Activated CD8-positive, alpha-beta memory T cell treated with anti-CD3 and anti-CD28 coated beads for 48 hours (primary cell): ENCODE results near the gene QKI.
"Not testable (repeated sequence)": the region's sequence is repeated elsewhere in the genome, so short reads cannot be mapped to it uniquely, and the experiment has no call there.

Experiments
- DNase-seq, 3 experiments: peaks; one replicate each; pipeline ENCODE4 v3.0.0-alpha.2; 2020; ENCODE audit warnings: low read depth in 2 of 3, low spot score in 2 of 3

QKI gene

DNA sequence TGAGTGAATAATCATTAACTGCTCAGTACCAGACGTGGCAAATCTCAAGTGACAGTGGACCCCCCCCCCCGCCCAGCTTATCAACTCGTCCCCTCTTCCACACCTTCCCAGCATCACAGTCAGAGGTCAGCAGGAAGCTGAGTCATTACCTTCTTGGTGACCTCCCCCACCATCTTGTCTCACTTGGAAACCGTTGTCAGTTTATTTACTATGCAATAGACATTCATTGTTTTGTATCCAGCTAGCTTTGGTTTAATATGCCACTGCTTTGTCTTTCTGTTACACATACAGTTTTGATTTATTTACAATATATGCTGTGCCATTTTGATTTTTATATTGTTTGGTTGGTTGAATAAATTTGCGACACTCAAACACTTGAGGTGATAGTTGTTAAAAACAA, 158.1 kb downstream of the QKI start:
- DNase-seq = no peak

DNA sequence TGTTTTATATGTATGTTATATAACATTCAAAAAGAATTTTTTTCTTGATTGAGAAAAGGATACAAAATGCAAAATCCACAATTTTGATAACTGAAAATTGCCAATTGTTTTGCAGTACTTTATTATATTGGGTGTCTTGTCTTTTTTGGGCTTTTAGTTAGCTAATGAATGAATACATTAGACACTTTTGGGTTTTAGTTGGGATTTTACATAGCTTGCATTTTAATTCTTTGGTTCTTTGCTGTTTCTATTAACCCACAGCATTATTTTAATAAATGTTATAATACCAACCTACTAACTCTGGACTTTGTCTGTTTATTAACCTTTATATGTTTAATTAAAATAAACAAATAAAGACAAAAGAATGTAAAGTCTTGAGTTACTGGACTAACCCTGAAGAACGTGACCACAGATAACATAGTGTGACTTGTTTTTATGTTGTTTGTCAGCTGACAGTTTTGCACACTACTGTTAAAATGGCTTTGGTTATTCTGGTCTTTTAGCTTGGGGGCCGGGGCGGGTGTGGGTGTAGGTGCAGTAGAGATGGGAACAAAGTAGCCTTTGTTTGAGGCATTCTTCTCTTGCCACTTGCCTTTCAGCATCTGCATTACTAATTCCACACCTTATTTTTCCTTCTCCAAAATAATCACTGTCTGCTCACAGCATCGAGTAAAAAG, 159.1 kb downstream of the QKI start:
- DNase-seq = no peak

DNA sequence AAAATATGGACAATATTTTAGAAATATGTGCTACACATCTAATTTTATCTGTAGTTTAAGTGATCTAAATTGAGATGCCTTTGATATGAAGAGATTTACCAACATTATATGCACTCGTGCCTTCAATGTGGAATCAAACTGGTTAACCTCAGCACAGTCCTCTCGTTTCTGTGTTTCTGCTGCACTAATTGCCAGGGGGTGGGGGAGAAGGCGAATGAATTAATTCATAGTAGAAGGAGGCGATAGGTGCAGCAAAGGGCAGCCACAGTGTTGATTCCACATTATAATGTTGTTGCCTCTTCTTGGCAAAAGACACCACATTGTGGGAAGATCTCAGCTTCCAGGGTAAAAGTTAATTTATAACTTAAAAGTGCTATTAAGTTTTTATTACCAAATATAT, 161.6 kb downstream of the QKI start:
- no peak for DNase-seq

DNA sequence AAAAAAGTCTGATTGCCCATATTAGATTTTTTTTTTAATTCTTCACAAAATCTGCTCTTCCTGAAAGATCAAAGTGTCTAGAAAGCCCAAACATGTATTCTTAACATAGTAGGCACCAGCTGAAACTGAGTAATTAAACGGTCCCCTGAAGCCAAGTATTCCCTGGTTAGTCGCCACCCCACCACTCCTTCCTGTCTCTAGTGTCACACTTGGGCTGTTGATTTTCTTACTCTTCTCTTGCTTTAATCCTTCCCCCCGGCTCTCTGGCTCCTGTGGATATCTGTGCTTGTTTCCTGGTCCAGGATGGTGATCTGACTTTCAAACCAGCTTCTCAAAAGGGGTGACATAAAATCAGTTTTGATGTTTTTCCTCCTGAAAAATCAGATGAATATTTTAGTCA, 162.9 kb downstream of the QKI start:
- DNase-seq = no peak

DNA sequence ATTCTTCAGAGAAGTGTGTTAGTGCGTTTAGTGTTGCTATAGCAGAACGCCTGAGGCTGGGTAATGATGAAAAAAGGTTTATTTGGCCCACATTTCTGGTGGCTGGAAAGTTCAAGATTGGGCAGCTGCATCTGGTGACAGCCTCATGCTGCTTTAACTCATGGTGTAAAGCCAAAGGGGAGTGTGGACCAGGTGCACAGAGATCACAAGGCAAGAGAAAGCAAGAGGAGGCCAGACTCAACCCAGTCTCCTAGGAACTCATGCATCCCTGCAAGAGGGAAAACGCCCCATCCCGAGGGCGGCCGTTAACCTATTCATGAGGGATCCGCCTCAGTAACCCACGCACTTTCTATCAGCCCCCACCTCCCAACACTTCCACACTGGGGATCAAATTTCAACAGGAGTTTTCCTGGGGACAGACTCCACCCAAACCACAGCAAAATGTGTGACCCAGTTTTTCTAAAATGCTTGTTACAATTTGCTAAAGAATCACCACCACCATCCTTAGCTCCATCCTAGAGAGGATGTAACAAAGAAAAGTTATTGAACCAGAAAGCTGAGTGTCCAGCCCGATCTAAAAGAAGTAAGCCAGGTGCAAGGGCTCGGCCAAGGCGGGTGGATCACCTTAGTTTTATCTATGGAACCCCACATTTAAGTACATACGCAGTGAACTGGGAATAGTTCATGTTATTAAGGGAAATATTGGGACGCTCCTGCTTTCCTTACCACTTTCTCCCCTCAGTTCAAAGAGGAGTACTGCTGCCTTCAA, 164.8 kb downstream of the QKI start:
- DNase-seq = no peak

DNA sequence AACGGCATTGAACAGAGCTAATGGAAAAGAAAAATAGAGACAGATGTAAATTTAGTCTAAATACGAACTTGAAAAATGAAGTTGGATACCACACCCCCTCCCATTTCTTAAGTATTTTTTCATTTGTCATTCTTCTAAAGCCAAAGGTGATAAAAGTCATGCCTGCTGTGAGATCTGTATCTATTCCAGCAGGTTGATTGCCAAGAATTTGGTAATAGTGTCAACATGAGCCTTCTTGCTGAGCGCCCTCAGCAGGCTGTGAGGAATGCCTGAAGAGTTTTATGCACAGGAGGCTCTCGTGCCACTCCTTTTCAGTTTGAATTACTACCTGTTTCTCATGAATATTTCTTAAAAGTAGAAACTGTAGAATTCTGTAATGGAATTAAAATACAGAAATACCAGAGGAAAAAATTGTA, 165.4 kb downstream of the QKI start:
- DNase-seq = no peak

DNA sequence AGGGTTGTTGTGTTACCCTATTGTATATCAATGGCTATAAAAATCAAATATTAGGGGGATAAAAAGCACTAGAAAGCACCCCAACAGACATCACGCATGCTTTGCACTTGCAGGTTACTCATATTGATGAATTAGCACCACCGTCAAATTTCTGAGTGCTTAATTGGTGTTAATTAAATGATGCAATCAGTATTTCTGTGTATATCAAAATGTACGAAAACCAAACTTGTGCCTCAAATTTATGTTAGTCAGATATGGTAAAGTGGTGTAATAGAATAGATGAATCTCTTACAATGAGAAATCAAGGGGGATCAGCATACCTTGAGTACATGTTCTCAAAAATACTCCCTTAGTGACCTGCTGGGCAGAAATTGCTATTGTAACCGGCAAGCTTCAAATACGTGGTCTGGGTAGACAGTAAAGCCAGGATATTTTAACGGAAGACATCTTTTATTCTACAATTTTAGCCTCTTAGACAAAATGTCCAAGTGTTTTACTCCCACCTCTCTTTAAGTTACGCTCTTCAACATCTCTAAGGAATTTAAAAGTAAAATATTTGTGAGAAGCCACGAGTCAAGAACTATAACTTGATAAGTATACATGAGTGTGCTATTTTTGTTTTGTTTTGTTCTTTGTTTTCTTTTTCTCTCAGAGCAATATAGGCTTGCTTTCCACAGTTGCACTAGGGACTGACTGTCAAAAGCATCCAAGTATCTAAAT, 166.0 kb downstream of the QKI start:
- DNase-seq = no peak

DNA sequence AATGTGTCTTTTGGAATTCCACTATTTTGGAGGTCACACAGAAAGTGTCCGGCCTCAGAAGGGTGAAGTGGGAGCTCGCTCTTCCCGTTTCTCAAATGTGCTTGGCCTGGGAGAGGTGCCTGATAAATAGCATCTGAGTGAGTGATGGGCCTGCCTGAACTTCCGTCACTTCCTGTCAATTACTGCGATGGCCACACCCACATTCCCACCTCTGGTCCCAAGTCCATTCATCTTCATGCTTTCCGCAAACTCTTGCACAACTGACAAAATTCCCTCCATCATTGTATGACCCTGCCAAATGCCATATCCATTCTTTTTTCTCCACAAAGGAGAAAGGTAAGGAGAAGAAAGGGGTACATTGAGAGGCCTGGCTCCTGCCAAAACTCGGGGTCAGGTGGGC, 169.0 kb downstream of the QKI start:
- DNase-seq = no peak

DNA sequence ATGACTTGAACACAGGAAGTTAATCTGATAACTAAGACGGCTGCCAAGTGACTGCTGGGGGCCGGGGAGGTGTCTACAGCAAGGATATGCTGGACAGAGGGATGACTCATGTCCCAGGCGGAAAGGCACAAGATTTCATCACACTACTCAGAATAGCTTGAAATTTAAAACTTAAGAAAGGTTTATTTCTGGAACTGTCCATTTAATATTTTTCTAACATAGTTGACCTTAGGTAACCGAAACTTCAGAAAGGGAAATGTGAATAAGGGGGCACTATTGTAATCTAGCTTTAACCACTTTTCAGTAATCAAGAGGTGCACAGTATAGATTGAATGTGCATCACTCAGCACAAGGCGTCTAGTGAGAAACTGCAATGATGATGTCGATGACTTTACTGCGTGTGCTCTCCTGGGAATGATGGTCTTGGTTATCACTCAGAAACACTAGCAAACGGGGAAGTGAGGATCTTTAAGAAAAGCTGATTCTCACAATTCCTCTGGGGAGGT, 171.5 kb downstream of the QKI start:
- no peak for DNase-seq

DNA sequence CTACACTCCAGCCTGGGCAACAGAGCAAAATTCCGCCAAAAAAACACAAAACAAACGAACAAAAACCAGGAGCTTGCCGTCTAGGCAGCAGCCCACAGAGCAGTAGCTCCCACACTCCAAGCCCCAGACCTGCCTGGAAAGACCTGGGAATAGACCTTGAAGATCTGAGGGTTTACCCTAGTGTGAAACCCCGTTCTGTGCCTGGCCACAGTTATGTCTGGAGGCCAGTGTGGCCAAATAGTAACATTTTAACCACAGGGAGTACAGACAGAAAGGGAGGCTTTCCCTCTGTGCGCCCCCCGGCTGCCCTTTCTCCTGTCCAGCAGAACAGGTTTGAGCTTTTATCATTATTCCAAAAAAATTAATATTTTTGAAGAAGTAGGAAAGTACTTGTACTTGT, 172.4 kb downstream of the QKI start:
- no peak for DNase-seq

DNA sequence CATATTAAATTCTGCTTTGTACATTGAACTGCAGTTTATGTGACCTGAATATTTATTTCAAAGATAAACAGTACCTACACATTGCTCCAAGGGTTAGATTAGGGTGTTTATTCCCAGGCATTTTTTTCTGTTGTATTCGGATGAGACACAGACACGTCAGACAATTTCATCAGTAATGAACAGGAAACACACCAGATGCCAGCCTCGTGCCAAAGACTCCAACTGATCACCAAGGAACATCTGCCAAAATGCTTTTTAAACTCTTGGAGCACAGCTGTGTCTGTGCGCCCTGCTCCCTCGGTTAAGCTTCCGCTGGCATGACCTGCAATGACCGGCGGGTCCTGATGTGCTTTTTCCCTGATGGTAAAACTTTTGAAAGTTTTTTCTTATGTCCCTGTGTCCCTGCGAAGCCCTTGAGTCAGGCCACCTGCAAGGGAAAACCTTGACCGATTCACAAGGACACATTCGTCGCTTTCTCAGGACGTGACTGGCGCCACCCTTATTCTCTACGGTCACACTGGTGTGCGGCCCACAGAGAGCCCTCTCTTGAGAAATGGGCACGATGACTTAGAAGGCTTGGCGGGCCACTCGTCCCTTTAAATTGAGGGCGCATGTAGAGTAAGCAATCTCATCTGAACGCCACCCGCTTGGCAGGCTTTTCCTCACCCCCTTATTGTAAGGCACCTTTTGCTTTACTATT, 173.9 kb downstream of the QKI start:
- DNase-seq = no peak

DNA sequence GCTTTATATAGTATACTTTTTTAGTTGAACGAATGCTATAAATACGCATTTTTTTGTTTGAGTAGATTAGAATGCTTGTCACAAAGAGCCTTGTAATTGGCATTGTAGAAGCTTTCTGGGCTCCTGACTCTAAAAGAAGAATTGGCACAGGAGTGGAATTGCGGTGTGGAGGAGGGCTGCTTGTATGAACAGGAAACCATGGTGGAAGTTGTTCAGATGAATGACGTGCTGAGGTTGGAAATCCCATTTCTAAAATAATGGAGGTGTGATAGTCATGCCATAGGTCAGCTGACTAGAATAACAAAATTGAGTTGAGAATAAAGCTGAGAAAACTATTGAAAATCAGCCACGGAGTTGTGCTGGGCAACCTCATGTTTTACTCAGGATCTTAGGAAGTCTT, 174.9 kb downstream of the QKI start:
- DNase-seq = no peak

DNA sequence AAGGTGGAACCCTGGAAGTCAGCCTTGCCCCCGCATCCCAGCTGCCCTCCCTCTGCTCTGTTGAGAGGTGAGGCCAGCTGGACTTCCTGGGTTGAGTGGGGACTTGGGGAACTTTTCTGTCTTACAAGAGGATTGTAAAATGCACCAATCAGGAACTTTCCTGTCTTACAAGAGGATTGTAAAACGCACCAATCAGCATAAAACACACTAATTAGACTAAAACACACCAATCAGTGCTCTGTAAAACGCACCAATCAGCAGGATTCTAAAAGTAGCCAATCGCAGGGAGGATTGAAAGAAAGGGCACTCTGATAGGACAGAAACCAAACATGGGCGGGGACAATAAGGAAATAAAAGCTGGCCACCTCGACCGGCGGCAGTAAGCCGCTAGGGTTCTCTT, 175.6 kb downstream of the QKI start:
- not testable (repeated sequence) for DNase-seq

DNA sequence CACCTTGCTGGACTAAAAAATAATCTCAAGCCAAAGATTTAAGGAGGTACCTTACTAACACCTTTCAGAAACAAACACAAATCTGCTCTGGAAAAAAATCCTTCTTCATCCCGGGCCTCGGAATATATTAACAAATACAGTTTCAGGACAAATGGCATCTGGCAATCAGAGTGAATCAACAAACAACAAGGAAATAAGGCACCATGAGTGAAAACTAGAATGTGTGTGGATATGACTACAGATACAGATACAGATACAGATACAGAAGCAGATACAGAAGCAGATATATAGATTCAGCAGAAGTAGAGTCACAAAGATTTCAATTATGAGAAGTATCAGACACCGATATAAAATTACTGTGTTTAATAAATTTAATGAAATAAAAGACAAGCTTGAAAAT, 178.4 kb downstream of the QKI start:
- no peak for DNase-seq

DNA sequence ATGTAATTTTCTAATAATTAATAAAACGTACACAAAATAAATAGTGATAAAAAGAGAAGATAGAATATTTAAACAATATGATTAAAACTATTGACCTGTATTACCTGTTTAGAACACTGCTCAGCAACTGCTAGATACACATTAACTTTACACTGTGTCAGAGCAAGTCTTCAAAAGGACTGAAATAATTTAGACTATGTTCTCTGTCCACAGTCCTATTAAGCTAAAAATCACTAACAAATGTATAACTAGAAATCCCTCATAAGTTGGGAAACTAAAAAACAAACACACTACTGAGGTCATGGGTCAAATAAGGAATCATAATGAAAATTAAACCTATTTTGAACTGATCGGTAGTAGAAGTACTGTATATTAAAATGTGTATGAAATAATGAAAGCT, 181.7 kb downstream of the QKI start:
- DNase-seq = no peak

DNA sequence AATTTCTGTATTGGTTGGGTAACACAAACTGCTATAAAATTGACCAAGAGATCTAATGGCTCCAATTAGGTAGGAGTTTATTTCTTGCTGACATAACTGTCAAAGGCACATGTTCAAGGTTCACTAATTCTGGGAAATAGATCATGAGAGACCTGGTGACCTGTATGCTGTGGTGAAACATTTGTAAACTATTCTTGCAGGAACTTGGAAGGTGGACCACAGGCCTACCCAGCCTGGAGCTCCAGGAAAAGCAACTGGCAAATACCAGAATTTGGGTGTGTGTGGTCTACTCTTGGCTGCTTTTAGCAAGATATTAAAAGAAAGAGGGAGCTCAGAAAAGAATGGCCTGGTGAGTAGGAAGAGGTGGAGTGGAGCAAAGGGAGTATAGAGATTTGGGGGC, 184.6 kb downstream of the QKI start:
- DNase-seq = no peak

DNA sequence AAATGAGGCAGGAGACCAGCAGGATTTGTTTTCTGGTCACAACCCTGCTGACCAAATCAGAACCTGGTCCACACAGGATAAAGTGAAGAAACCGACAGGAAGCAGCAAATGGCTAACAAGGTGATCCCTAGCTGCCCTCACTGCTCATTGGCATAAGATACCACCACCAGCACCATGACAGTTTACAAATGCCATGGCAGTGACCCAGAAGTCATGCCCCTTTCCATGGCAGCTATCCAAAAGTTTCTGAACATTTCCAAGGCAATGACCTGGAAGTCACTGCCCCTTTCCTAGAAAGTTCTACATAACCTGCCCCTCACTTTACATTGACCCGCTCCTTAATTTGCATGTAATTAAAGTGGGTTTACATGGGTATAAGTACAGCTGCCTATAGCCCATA, 185.2 kb downstream of the QKI start:
- DNase-seq = no peak

DNA sequence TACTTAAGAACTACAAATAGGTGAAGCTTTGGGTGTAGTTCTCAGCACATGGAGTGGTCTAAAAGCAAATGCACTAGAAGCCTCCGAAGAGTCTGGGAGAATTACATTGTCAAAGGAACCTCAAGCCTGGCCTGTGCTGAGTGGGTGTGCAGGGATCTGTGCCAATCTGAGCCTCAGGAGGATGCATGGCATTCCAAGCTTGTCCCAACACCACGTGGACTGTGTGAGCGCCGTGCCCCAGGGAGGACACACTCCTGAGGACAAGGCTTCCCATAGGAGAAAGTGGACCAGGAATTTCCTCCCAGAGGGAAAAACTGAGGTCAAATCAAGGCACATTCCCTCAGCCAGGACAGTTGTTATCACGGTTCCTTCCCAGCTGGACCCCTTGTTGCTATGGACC, 185.8 kb downstream of the QKI start:
- DNase-seq = no peak

DNA sequence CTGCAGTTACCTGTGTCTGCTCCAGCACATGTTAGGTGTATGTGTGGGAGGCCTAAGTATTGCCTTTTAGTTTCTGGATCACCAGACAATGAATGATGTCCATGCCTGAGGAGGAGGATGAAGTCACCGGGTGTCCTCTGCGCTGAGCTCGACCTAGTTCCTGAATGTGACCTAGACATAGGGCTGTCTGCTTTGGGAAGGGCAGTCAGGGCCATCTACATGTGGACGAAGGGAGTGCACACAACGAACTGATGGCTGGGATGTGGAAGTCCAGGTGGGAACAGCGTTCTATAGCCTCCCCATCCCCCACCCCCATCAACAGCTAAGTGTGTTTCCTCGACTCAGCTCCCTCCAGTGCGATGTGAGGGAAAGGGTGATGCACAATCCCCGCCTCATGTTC, 186.3 kb downstream of the QKI start:
- DNase-seq = no peak

DNA sequence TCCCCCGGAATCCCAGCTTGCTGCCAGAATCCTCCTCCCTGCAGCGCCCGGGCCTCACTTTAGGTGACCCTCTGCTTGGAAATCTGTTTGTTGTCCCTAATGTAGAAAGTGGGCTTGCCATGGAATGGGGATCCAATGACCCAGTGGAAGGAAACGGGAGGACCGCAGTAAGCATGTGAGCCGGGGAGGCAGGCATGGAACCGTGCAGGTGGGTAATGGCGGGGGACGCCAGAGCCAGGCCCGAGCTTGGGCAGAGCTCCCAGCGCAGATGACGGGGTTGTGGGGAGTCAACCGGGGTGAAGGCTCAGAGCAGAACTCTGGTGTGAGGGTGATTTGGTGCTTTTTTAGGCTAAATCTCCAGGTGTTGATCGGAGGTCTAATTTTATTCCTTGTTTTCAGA, 188.3 kb downstream of the QKI start:
- no peak for DNase-seq

DNA sequence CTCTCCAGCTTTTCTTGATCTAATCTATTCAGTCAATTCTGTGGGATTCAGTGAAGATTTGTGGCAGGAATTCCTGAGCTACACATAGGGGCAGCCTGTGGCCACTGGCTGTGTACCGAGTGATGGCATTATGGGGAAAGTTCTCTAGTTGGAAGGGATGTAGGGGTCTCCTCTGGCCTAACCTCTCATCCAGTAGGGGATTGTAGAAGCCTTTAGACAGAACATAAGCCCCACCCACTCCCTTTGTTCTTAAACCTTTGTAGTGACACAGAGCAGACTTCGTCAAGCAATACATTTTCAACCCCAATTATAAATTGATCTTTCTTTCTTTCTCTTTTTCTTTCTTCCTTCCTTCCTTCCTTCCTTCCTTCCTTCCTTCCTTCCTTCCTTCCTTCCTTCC, 188.9 kb downstream of the QKI start:
- no peak for DNase-seq
